Measurements from ENCODE around the gene MRAP.
A peak's percentile ranks its signal among the peaks of the same experiment; 100 is the strongest.
"Not testable (repeated sequence)": the region's sequence is repeated elsewhere in the genome, so short reads cannot be mapped to it uniquely, and the experiment has no call there.

MRAP gene

DNA sequence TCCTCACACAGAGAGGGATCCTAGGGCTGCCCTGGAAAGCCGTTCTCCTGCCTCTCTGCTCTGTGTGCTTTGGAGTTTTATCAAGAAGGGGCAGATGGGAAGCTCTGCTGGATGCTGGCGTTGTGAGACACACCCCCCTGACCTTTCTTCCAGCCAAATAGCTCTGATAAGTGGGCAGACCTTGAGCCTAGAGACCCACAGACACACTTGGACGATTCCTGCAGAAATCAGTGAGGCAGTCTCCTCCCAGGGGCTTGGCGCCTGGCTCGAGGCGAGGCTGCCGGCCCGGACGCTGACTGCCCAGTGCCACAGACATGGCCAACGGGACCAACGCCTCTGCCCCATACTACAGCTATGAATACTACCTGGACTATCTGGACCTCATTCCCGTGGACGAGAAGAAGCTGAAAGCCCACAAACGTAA lies at the start of gene MRAP:
Gene MRAP (plus strand): TSS at position 198 of the 424 bp plus-strand sequence. CDS start 117 bp downstream, at position 315.
- DNase-seq (ENCODE audit: low spot score) = no peak

- DNase-seq (ENCODE audit: low spot score) = no peak
These were observed 49.0 kb upstream of the MRAP start for GRCh38 chr21:32249511-32250280.

DNA sequence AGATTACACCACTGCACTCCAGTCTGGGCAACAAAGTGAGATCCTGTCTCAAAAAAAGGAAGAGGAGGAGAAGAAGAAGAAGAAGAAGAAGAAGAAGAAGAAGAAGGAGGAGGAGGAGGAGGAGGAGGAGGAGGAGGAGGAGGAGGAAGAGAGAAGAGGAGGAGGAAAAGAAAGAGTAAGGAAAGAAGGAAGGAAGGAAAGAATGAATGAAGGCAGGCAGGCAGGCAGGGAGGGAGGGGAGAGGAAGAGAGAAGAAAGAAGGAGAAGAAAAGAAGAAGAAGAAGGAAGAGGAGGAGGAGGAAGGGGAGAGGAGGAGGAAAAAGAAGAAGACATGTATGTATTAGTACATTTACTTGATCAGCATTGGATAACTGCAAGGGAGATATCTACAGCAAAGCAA lies 46.5 kb upstream of the MRAP start:
- DNase-seq (ENCODE audit: low spot score) = no peak

- DNase-seq (ENCODE audit: low spot score) = no peak
These were observed 45.4 kb upstream of the MRAP start for GRCh38 chr21:32253215-32253641.

DNA sequence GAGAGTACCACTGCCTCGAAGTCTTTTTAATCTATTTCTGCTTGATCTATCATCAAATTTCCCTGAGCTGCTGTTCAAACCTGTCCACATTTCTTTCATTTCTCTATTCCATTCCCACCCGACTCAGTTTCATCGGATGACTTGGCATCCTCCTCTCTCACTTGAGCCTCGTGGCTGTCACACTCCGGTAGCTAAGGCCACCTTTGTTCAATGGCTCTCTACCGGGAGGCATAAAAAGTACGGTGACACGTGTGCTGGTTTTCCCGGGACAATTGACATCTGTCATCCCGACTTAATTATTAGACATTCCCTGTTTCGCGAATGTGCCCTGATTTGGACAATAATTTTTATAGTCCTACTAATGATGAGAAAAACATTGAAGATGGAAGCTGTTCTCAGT lies 42.4 kb upstream of the MRAP start:
- no peak for DNase-seq (ENCODE audit: low spot score)

DNA sequence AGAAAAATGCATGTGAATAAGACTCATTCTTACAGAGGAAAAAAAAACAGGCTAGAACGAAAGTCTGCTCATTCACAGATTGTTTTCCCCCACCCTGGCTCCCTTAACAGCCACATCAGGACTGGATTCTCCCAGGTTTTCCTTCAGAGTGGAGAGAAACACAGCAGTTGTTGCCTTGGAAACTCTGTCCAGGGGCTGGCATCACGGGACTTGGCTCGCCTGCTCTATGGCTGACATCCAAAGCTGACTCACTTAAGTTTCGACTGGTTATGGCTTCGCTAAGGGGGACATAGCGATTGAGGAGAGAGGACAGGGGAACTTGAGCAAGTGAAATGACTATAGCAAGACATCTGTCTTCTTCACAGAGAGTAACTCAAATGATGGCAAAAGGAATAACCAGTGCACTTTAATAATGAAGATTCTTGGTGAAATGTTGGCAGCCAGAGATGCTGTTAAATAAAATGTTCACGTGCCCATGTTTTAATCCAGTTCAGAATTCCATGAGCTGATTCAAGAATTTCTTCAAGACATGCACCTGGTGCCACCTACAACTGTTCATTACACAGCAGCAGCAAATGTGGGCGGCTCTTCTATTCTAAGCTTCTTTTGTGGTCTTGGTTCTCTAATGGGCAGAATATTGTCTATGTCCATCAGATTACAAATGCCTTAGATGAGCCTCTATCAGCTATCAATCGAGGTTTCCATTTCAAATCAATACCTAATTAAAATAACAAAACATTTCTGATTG lies 41.6 kb upstream of the MRAP start:
- no peak for DNase-seq (ENCODE audit: low spot score)

DNA sequence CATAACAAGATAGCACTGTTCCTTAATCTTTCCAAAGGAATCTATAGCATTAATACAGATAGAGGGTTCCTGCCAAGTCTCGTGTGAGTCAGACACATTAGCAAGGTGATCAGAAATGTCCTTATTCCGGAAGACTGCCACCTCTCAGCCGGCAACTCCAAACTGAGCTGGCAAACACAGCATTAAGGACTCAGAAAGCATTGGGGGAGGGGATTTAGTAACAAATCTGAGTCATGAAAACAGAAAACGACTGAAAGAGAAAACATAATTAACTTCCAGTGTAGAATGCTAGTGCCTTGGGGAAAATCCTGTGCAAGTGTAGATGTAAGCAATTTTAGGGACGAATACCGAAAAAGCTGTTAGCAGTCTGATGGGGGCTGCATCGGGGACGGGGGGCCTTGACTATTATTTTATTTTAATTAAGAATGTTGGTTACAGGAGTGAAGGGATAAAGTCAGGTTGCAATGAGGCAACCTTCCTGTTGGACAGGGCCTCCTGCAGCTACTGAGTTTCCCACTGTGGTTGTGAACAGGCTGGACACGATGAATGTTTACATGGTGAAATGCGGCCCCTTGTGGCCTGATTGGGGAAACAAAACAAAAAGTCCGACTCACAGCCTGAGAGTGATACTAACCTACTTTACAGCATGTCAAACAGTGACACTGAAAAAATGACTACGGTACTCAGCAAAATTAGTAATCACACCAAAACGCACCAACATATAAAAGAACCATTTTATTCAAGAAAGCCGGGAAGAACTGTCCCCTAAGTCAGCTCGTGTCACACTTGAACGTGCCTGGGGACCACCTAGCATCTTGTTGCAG lies 40.5 kb upstream of the MRAP start:
- peak; percentile 71 for DNase-seq (ENCODE audit: low spot score)

DNA sequence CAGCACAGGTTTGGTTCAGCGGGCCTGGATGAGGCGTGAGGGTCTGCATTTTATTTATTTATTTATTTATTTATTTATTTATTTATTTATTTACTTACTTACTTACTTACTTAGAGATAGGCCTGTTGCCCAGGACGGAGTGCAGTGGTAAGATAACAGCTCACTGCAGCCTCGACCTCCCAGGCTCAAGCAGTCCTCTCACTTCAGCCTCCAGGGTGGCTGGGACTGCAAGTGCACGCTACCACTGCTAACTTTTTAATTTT lies 39.9 kb upstream of the MRAP start:
- DNase-seq (ENCODE audit: low spot score) = not testable (repeated sequence)

DNA sequence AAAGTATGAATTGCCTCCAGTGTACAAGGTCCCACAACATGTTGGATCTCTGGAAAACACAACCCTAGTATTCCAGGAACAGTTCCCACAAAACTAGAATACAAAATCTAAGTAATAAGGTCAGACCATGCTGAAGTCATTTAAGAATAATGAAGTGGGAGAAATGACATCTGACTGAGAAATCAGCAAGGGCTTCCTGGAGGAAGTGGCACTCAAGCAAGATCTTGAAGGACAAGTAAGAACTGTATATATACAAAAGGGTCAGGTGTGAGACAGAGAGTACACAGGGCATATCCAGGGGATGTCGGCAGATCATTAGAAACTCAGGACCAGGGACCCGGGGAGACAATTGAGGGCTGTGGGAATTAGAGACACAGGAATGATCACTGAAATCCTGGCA lies 38.5 kb upstream of the MRAP start:
- DNase-seq (ENCODE audit: low spot score) = no peak

GRCh38 chr21:32261929-32262328 lies 36.7 kb upstream of the MRAP start:
- DNase-seq (ENCODE audit: low spot score) = no peak

DNA sequence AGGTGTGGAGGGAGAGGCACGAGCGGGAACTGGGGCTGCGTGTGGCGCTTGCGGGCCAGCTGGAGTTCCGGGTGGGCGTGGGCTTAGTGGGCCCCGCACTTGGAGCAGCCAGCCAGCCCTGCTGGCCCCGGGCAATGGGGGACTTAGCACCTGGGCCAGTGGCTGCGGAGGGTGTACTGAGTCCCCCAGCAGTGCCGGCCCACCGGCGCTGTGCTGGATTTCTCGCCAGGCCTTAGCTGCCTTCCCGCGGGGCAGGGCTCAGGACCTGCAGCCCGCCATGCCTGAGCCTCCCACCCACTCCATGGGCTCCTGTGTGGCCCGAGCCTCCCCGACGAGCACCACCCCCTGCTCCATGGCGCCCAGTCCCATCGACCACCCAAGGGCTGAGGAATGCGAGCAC lies 33.3 kb upstream of the MRAP start:
- not testable (repeated sequence) for DNase-seq (ENCODE audit: low spot score)

- no peak for DNase-seq (ENCODE audit: low spot score)
These were observed 27.9 kb upstream of the MRAP start for GRCh38 chr21:32270748-32271147.

GRCh38 chr21:32276671-32277070 lies 22.0 kb upstream of the MRAP start:
- DNase-seq (ENCODE audit: low spot score) = no peak

- peak; percentile 12 for DNase-seq (ENCODE audit: low spot score)
These were observed 20.6 kb upstream of the MRAP start for GRCh38 chr21:32278103-32278502.

DNA sequence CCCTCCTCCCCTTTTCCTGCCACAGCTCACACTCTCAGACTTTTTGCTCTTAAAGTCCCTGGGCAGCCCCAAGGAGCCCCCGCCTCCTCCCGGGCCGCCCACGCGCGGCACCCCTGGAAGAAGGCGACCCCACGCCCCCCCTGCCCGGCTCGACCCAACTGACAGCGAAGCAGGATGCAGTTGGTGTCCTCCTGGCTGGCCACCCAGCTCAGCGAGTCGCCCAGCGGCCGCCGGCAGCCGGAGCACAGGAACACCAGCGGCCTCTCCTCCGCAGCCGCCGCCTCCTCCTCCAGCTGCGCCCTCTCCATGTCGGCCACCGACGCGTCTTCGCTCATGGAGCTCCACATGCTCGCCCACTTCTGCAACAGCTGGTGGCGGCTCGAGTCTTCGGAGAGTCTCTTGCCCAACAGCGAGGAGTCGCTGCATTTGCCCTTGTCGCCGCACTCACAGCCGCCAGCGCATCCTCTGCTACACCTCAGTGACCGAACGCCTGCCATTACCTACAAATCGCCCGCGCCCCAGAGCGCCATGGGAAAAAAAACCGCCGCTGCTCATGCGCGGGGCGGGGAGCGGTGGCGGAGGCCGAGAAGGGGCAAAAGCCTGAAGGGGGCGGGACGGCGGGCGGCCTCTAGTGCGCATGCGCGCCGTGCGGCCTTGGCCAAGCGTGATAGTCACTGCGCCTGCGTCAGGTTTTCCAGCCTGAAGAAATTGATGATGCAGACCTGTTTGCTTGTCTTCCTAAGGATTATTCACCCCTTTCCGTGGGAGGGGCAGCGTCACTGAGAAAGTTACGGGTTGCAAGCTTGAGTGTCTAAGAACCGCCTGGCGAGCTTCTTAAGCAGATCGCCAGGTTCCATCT lies 19.9 kb upstream of the MRAP start, which contains the start of gene MIS18A:
Gene MIS18A (minus strand): TSS at position 532 of the 859 bp plus-strand sequence. CDS start 35 bp downstream, at position 497.
- DNase-seq (ENCODE audit: low spot score) = peak; percentile 87

GRCh38 chr21:32279377-32279680 lies 19.3 kb upstream of the MRAP start:
- no peak for DNase-seq (ENCODE audit: low spot score)

DNA sequence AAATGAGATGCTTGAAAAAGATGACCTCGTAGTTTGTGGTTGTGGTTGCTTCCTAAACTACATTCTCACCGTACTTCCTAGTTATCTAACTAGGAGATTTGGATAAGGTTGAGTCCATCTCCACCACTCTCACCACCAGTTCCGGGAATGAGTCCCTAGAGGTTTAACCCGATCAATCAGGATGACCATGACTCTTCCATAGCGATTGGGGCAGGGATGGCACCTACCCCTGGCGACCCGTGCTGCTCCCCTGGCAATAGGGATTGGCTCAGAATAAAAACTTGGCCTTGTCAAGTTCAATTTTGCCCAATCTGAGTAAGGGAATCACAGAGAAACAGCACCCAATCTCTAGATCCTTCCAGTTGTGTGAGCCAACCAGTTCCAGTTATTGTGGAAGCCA lies 17.1 kb upstream of the MRAP start:
- DNase-seq (ENCODE audit: low spot score) = no peak

GRCh38 chr21:32282992-32283391 lies 15.7 kb upstream of the MRAP start:
- DNase-seq (ENCODE audit: low spot score) = no peak

GRCh38 chr21:32285476-32285875 lies 13.2 kb upstream of the MRAP start:
- DNase-seq (ENCODE audit: low spot score) = no peak

DNA sequence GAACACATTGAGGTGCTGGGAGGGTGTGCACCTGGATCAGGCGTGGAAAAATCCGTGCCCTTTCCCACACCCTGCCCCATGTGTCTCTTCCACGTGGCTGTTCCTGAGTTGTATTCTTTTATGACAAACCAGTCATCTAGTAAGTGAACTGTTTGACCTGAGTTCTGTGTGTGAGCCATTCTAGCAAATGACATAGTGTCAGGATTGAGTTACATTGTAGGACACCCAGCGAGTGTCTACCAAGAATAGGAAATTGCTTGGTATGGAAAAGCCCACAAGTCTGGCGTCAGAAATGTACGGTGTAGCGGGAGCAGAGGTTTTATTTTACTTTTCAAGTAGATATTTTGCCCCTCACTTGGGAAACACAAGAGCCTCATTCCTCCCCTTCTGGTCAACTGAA lies 1.2 kb upstream of the MRAP start:
- no peak for DNase-seq (ENCODE audit: low spot score)

GRCh38 chr21:32298148-32298559 lies 501 bp upstream of the MRAP start:
- DNase-seq (ENCODE audit: low spot score) = no peak

- no peak for DNase-seq (ENCODE audit: low spot score)
These were observed 1.0 kb downstream of the MRAP start for GRCh38 chr21:32299695-32300094.

Measured in HuH-7 (cell line).